HepG2 (cell line): Measurements from ENCODE around the gene PPM1H. TPM values are rescaled to one million over a fixed set of nuclear protein-coding genes. Genes with fewer than 3 reads are reported as not detected.
A peak's percentile ranks its signal among the peaks of the same experiment; 100 is the strongest.

ENCODE experiments used
- ATF1 ChIP-seq: IDR thresholded peaks from 2 replicates; pipeline ENCODE4 v1.6.1; 2016; ENCODE audit warnings: mild to moderate bottlenecking, control low read depth
- BCL6 ChIP-seq: IDR thresholded peaks from 2 replicates; pipeline ENCODE4 v1.6.1; 2016; ENCODE audit warnings: missing genetic modification reagents, missing compliant biosample characterization
- DBP ChIP-seq: sonication (generic); formaldehyde crosslinking; IDR thresholded peaks from 2 replicates; pipeline ENCODE4 v1.4.0; 2020; ENCODE audit warnings: missing genetic modification reagents; ENCODE audit errors: not compliant biosample characterization
- GABPB1 ChIP-seq: IDR thresholded peaks from 2 replicates; pipeline ENCODE4 v1.6.1; 2016; ENCODE audit warnings: mild to moderate bottlenecking, missing genetic modification reagents, moderate library complexity, missing compliant biosample characterization
- HNF1A ChIP-seq, 2 experiments: sonication (generic) in 1 of 2; formaldehyde crosslinking in 1 of 2; IDR thresholded peaks; 2 replicates each; pipeline versions ENCODE4 v1.4.0 to v1.6.1; 2016 to 2020; ENCODE audit warnings: borderline replicate concordance in 1 of 2, low read depth in 1 of 2, mild to moderate bottlenecking in 1 of 2, missing genetic modification reagents in 1 of 2
- IKZF1 ChIP-seq: fragments of 450-650 bp; IDR thresholded peaks from 2 replicates; pipeline ENCODE4 v1.7.1; 2016
- ISX ChIP-seq: sonication (generic); formaldehyde crosslinking; conservative IDR thresholded peaks from 2 replicates; pipeline ENCODE4 v1.5.0; 2020; ENCODE audit warnings: missing genetic modification reagents
- JUNB ChIP-seq: sonication (generic); formaldehyde crosslinking; IDR thresholded peaks from 2 replicates; pipeline ENCODE4 v1.8.0; 2022; ENCODE audit warnings: missing genetic modification reagents, mild to moderate bottlenecking, borderline replicate concordance
- NFE2L2 ChIP-seq: fragments of 150-350 bp; IDR thresholded peaks from 2 replicates; pipeline ENCODE4 v1.6.1; 2014; ENCODE audit warnings: low read length
- SNAPC2 ChIP-seq: sonication (generic); formaldehyde crosslinking; IDR thresholded peaks from 2 replicates; pipeline ENCODE4 v1.8.1; 2022; ENCODE audit warnings: mild to moderate bottlenecking, missing genetic modification reagents
- SNRNP70 ChIP-seq: fragments of 200-400 bp; formaldehyde crosslinking; IDR thresholded peaks from 2 replicates; pipeline ENCODE4 v1.6.1; 2017; ENCODE audit warnings: mild to moderate bottlenecking, low read depth, low read length, moderate library complexity
- TBP ChIP-seq: sonication (generic); formaldehyde crosslinking; IDR thresholded peaks from 2 replicates; pipeline ENCODE4 v1.5.0; 2020; ENCODE audit warnings: missing genetic modification reagents
- TSC22D2 ChIP-seq: sonication (generic); formaldehyde crosslinking; IDR thresholded peaks from 2 replicates; pipeline ENCODE4 v1.5.1; 2020; ENCODE audit warnings: missing genetic modification reagents, mild to moderate bottlenecking, borderline replicate concordance
- ZC3H13 ChIP-seq: sonication (generic); formaldehyde crosslinking; IDR thresholded peaks from 2 replicates; pipeline ENCODE4 v1.8.1; 2023; ENCODE audit warnings: mild to moderate bottlenecking, missing genetic modification reagents, moderate library complexity
- ZNF256 ChIP-seq: sonication (generic); formaldehyde crosslinking; conservative IDR thresholded peaks from 2 replicates; pipeline ENCODE4 v1.4.0; 2020; ENCODE audit warnings: missing genetic modification reagents
- ZNF274 ChIP-seq: sonication (generic); formaldehyde crosslinking; IDR thresholded peaks from 2 replicates; pipeline ENCODE4 v1.5.1; 2020; ENCODE audit warnings: mild to moderate bottlenecking, missing genetic modification reagents
- ZNF414 ChIP-seq: sonication (generic); formaldehyde crosslinking; IDR thresholded peaks from 2 replicates; pipeline ENCODE4 v1.5.0; 2020; ENCODE audit warnings: missing genetic modification reagents
- ZNF543 ChIP-seq: sonication (generic); formaldehyde crosslinking; IDR thresholded peaks from 2 replicates; pipeline ENCODE4 v1.4.0; 2020; ENCODE audit warnings: mild to moderate bottlenecking, missing genetic modification reagents
- ZNF660 ChIP-seq: sonication (generic); formaldehyde crosslinking; IDR thresholded peaks from 2 replicates; pipeline ENCODE4 v1.5.1; 2020; ENCODE audit warnings: mild to moderate bottlenecking, low read depth, missing genetic modification reagents, borderline replicate concordance
- ZNF703 ChIP-seq: sonication (generic); formaldehyde crosslinking; IDR thresholded peaks from 2 replicates; pipeline ENCODE4 v1.5.1; 2020; ENCODE audit warnings: missing genetic modification reagents, mild to moderate bottlenecking, moderate library complexity, borderline replicate concordance
- ZNF747 ChIP-seq: sonication (generic); formaldehyde crosslinking; IDR thresholded peaks from 2 replicates; pipeline ENCODE4 v1.8.1; 2023; ENCODE audit warnings: missing genetic modification reagents, mild to moderate bottlenecking, borderline replicate concordance
- polyA plus RNA-seq, 8 experiments: library from polyadenylated mRNA; depleted of rRNA in 3 of 8; stranded (reverse) in 7 of 8; unstranded in 1 of 8; fragments of >200 nt; fragmentation: Illumina TruSeq in 4 of 8; extraction: Trizol in 4 of 8; gene quantifications; 2 replicates each; pipeline versions ENCODE4 v1.2.1 to v1.2.3, GENCODE V29; 2011 to 2016; ENCODE audit warnings: low read depth in 4 of 8, missing spikeins in 1 of 8, mixed read lengths in 1 of 8; ENCODE audit not compliant: insufficient read depth in 1 of 8
- total RNA-seq, 5 experiments: library from RNA; depleted of rRNA; stranded (reverse); fragments of >200 nt; fragmentation: Illumina TruSeq; extraction: Trizol; gene quantifications; 2 replicates each; pipeline ENCODE4 v1.2.3, GENCODE V29; 2016; ENCODE audit warnings: low read depth in 1 of 5
- TF ChIP-seq, protein P1 (sequence below): IDR thresholded peaks from 2 replicates; pipeline ENCODE4 v1.6.1; 2016; ENCODE audit warnings: control low read depth

PPM1H gene
- total and polyA plus RNA-seq, 2 of the 13 experiments (the other 11 are each of a cell fraction or from before 2014, with no cell fraction given) = 29.1 to 38.1 TPM

- TF ChIP-seq HNF1A (IDR thresholded peaks at IDR 0.05; ENCODE audit: low read depth) = no peak
- TF ChIP-seq HNF1A (CRISPR knock-in tag; IDR thresholded peaks at IDR 0.05; ENCODE audit: borderline replicate concordance) = peak; percentile 77; the same call in 1 of the 2 replicates
- TF ChIP-seq ZNF414 = no peak
- peak; percentile 82; the same call in 1 of the 2 replicates for TF ChIP-seq ZNF747 (CRISPR knock-in tag)
- TF ChIP-seq DBP (CRISPR knock-in tag) = no peak
- peak; percentile 79 for TF ChIP-seq GABPB1
- peak; percentile 85; the same call in 1 of the 2 replicates for TF ChIP-seq ZNF274 (CRISPR knock-in tag)
- TF ChIP-seq IKZF1 = no peak
- TF ChIP-seq TBP (CRISPR knock-in tag) = no peak
- no peak for TF ChIP-seq NFE2L2
- TF ChIP-seq ZNF256 (CRISPR knock-in tag) = no peak
- peak; percentile 73; the same call in 1 of the 2 replicates for TF ChIP-seq ZC3H13 (CRISPR knock-in tag)
- TF ChIP-seq BCL6 = peak; percentile 89
- TF ChIP-seq SNAPC2 = peak; percentile 79
- TF ChIP-seq TSC22D2 (CRISPR knock-in tag) = peak; percentile 80; the same call in 1 of the 2 replicates
- TF ChIP-seq ZNF703 (CRISPR knock-in tag) = no peak
- TF ChIP-seq, protein P1, sequence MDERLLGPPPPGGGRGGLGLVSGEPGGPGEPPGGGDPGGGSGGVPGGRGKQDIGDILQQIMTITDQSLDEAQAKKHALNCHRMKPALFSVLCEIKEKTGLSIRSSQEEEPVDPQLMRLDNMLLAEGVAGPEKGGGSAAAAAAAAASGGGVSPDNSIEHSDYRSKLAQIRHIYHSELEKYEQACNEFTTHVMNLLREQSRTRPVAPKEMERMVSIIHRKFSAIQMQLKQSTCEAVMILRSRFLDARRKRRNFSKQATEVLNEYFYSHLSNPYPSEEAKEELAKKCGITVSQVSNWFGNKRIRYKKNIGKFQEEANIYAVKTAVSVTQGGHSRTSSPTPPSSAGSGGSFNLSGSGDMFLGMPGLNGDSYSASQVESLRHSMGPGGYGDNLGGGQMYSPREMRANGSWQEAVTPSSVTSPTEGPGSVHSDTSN = no peak
- TF ChIP-seq ZNF543 (CRISPR knock-in tag) = peak; percentile 66
- TF ChIP-seq JUNB = 0 out of 2 replicates have a peak, but pooled peaks have one; percentile 59
- 0 out of 2 replicates have a peak, but pooled peaks have one; percentile 18 for TF ChIP-seq ATF1 (CRISPR knock-in tag)
- TF ChIP-seq ZNF660 (CRISPR knock-in tag) = no peak
- no peak for TF ChIP-seq ISX
- no peak for TF ChIP-seq SNRNP70
Observed at GRCh38 chr12:62934799-62935674, at the start of gene PPM1H (continued).
